Globus pallidus (tissue), 1 donor: ENCODE data around the gene MOB2.

Source experiments
- DNase-seq: peaks from one replicate; pipeline ENCODE4 v3.0.0-alpha.2; 2015; ENCODE audit warnings: low spot score

The MOB2 gene

GRCh38 chr11:1484695-1485503, 1.7 kb downstream of the MOB2 start:
- no peak for DNase-seq

- DNase-seq = no peak
These were observed 2.4 kb downstream of the MOB2 start for GRCh38 chr11:1484061-1484671.

GRCh38 chr11:1483445-1483961, 3.1 kb downstream of the MOB2 start:
- no peak for DNase-seq

- no peak for DNase-seq
These were observed 3.8 kb downstream of the MOB2 start for GRCh38 chr11:1482581-1483444.

- DNase-seq = no peak
These were observed 4.6 kb downstream of the MOB2 start for GRCh38 chr11:1481861-1482441.

- DNase-seq = no peak
These were observed 5.1 kb downstream of the MOB2 start for GRCh38 chr11:1481483-1481825.

GRCh38 chr11:1480555-1481482, 5.8 kb downstream of the MOB2 start:
- DNase-seq = no peak

- DNase-seq = no peak
These were observed 6.4 kb downstream of the MOB2 start for GRCh38 chr11:1480191-1480554.

- no peak for DNase-seq
These were observed 6.9 kb downstream of the MOB2 start for GRCh38 chr11:1479678-1480118.

GRCh38 chr11:1479006-1479677, 7.4 kb downstream of the MOB2 start:
- no peak for DNase-seq

GRCh38 chr11:1478544-1478943, 8.0 kb downstream of the MOB2 start:
- no peak for DNase-seq

- DNase-seq = no peak
These were observed 8.6 kb downstream of the MOB2 start for GRCh38 chr11:1478011-1478410.

GRCh38 chr11:1476940-1477736, 9.4 kb downstream of the MOB2 start:
- DNase-seq = no peak

- DNase-seq = no peak
These were observed 10.7 kb downstream of the MOB2 start for GRCh38 chr11:1475841-1476240.

- DNase-seq = no peak
These were observed 12.8 kb downstream of the MOB2 start for GRCh38 chr11:1473786-1474185.

GRCh38 chr11:1473011-1473628, 13.5 kb downstream of the MOB2 start:
- no peak for DNase-seq

GRCh38 chr11:1472180-1473005, 14.2 kb downstream of the MOB2 start:
- DNase-seq = no peak

GRCh38 chr11:1471736-1472135, 14.8 kb downstream of the MOB2 start:
- DNase-seq = no peak
